K562 (cell line): ENCODE data around the gene DGCR2. TPM values are rescaled to one million over a fixed set of nuclear protein-coding genes. Genes with fewer than 3 reads are reported as not detected.

ENCODE experiments used
- AFF1 ChIP-seq, 2 experiments: fragments of 450-650 bp; IDR thresholded peaks; 2 replicates each; pipeline ENCODE4 v1.6.1; 2018; ENCODE audit warnings: mild to moderate bottlenecking in 2 of 2, low read depth in 1 of 2; ENCODE audit not compliant: partially characterized antibody in 2 of 2
- ASH1L ChIP-seq: fragments of 450-650 bp; IDR thresholded peaks from 2 replicates; pipeline ENCODE4 v1.6.1; 2018; ENCODE audit warnings: borderline replicate concordance, mild to moderate bottlenecking, low read depth; ENCODE audit not compliant: partially characterized antibody
- CREM ChIP-seq: IDR thresholded peaks from 2 replicates; pipeline ENCODE4 v1.6.1; 2014; ENCODE audit warnings: antibody characterized with exemption, low read depth
- MTF1 ChIP-seq: fragments of 250-450 bp; sonication (Bioruptor Pico); IDR thresholded peaks from 2 replicates; pipeline ENCODE4 v1.9.0; 2021; ENCODE audit warnings: moderate library complexity, mild to moderate bottlenecking, inconsistent platforms, borderline replicate concordance
- TFAP4 ChIP-seq: sonication (generic); formaldehyde crosslinking; IDR thresholded peaks from 2 replicates; pipeline ENCODE4 v1.8.0; 2022; ENCODE audit warnings: missing genetic modification reagents, mild to moderate bottlenecking, moderate library complexity, borderline replicate concordance
- ZBTB1 ChIP-seq: sonication (generic); formaldehyde crosslinking; IDR thresholded peaks from 2 replicates; pipeline ENCODE4 v1.8.1; 2023; ENCODE audit warnings: missing genetic modification reagents, low read depth, mild to moderate bottlenecking, borderline replicate concordance
- ZBTB2 ChIP-seq: fragments of 450-650 bp; IDR thresholded peaks from 2 replicates; pipeline ENCODE4 v1.6.1; 2016; ENCODE audit warnings: antibody characterized with exemption
- ZNF124 ChIP-seq: sonication (generic); formaldehyde crosslinking; IDR thresholded peaks from 2 replicates; pipeline ENCODE4 v1.8.1; 2022; ENCODE audit warnings: missing genetic modification reagents
- ZNF518B ChIP-seq: fragments of 250-450 bp; sonication (Bioruptor Pico); IDR thresholded peaks from 2 replicates; pipeline ENCODE4 v1.5.0; 2021; ENCODE audit warnings: mild to moderate bottlenecking, moderate library complexity
- ZNF780A ChIP-seq: fragments of 250-450 bp; sonication (Bioruptor Pico); IDR thresholded peaks from 2 replicates; pipeline ENCODE4 v1.5.0; 2021; ENCODE audit warnings: mild to moderate bottlenecking
- polyA plus RNA-seq, 8 experiments: library from polyadenylated mRNA; depleted of rRNA in 4 of 8; stranded (reverse) in 5 of 8; unstranded in 3 of 8; fragments of >200 nt; fragmentation: Nextera tagmentation in 2 of 8; fragmentation: Illumina TruSeq in 1 of 8; extraction: Ambion mirVana in 2 of 8; extraction: Trizol in 1 of 8; gene quantifications; 2 replicates each; pipeline versions ENCODE4 v1.2.1 to v1.2.3, GENCODE V29; 2011 to 2014; ENCODE audit warnings: inconsistent platforms in 1 of 8, missing spikeins in 1 of 8
- total RNA-seq, 7 experiments: library from RNA; depleted of rRNA in 6 of 7; stranded (reverse); fragments of >200 nt in 6 of 7; fragmentation: Illumina TruSeq in 2 of 7; extraction: Trizol in 2 of 7; gene quantifications; 2 replicates each; pipeline versions ENCODE4 v1.2.1 to v1.2.3, GENCODE V29; 2011 to 2021; ENCODE audit warnings: low replicate concordance in 1 of 7

DGCR2 gene
- total and polyA plus RNA-seq, 9 of the 15 experiments (the other 6 are each of a cell fraction or from before 2014, with no cell fraction given) = 0.69 to 101 (median 56.4) TPM

- no peak for TF ChIP-seq ZNF780A (CRISPR knock-in tag)
- TF ChIP-seq ZBTB1 (CRISPR knock-in tag) = 0 out of 2 replicates have a peak, but pooled peaks have one; percentile 28
- TF ChIP-seq ASH1L = no peak
- no peak for TF ChIP-seq ZBTB2
- TF ChIP-seq AFF1 (IDR thresholded peaks at IDR 0.05; ENCODE audit: low read depth in 1 of 2, partially characterized antibody in 2 of 2) = no peak
- TF ChIP-seq TFAP4 (CRISPR knock-in tag) = 0 out of 2 replicates have a peak, but pooled peaks have one; percentile 2
- peak; percentile 75; the same call in 1 of the 2 replicates for TF ChIP-seq ZNF124 (CRISPR knock-in tag)
- no peak for TF ChIP-seq CREM
- TF ChIP-seq MTF1 (CRISPR knock-in tag) = no peak
- TF ChIP-seq ZNF518B = no peak
Observed at GRCh38 chr22:19133561-19133960, 11.3 kb upstream of the DGCR2 start (continued).
